Heart right ventricle (tissue), 16 donors: ENCODE data around the gene MOG. TPM values are rescaled to one million over a fixed set of nuclear protein-coding genes. Genes with fewer than 3 reads are reported as not detected.

Experiments
- ATAC-seq, 8 donors: fragments of 200-7000 bp; cut with Tn5 transposase; one replicate each; pipeline ENCODE4 v1.9.1; 2020; ENCODE audit warnings: mild to moderate bottlenecking in 8 of 8, moderate library complexity in 8 of 8, moderate number of reproducible peaks in 1 of 8
- DNase-seq, 2 donors: peaks; one replicate each; pipeline ENCODE4 v3.0.0-alpha.2; 2020
- H3K27ac ChIP-seq, 10 donors: fragments of 200-600 bp; sonication (generic) in 2 of 10; one replicate each; pipeline versions ENCODE4 v1.5.0 to v1.8.0; 2020 to 2022; ENCODE audit warnings: mild to moderate bottlenecking in 3 of 10
- H3K27me3 ChIP-seq, 7 donors: fragments of 200-600 bp; one replicate each; pipeline ENCODE4 v1.8.0; 2021 to 2022; ENCODE audit warnings: mild to moderate bottlenecking in 2 of 7
- H3K36me3 ChIP-seq, 9 donors: fragments of 200-600 bp; sonication (generic) in 1 of 9; one replicate each; pipeline versions ENCODE4 v1.5.0 to v1.8.0; 2020 to 2022; ENCODE audit warnings: mild to moderate bottlenecking in 2 of 9
- H3K4me1 ChIP-seq, 9 donors: fragments of 200-600 bp; sonication (generic) in 1 of 9; one replicate each; pipeline versions ENCODE4 v1.5.0 to v1.8.0; 2020 to 2022; ENCODE audit warnings: mild to moderate bottlenecking in 4 of 9
- H3K4me3 ChIP-seq, 10 donors: fragments of 200-600 bp; sonication (generic) in 2 of 10; one replicate each; pipeline versions ENCODE4 v1.5.0 to v1.8.0; 2020 to 2022; ENCODE audit warnings: mild to moderate bottlenecking in 7 of 10, moderate library complexity in 2 of 10
- H3K9me3 ChIP-seq, 11 donors: fragments of 200-600 bp in 10 of 11; sonication (generic) in 2 of 11; one replicate each; pipeline versions ENCODE4 v1.5.0 to v1.8.0; 2013 to 2022; ENCODE audit warnings: mild to moderate bottlenecking in 2 of 11, control low read depth in 1 of 11, moderate library complexity in 1 of 11
- CTCF ChIP-seq, 9 donors: fragments of 200-600 bp; sonication (generic) in 2 of 9; IDR thresholded peaks; one replicate each; pipeline versions ENCODE4 v1.5.0 to v1.8.0; 2021 to 2022; ENCODE audit warnings: antibody characterized with exemption in 9 of 9, mild to moderate bottlenecking in 5 of 9, moderate library complexity in 1 of 9
- WGBS, 2 donors: extraction: QIAGEN DNeasy Blood & Tissue Kit; methylation state at CpG; one replicate each; pipeline ENCODE4 v1.1.7; 2013; ENCODE audit warnings: inconsistent platforms in 1 of 2; 5-methylcytosine and 5-hydroxymethylcytosine counted together
- intact Hi-C, 10 donors: fragments of 100-400 bp; cut with DNase I; formaldehyde crosslinking; loops; one replicate each; pipeline versions ENCODE4 v1.11.1 to v1.14.2; 2022
- polyA plus RNA-seq, 2 donors: library from polyadenylated mRNA; stranded (reverse); fragments of 200-250 nt; gene quantifications; one replicate each; pipeline ENCODE4 v1.2.3, GENCODE V29; 2013
- total RNA-seq, 10 donors: library from RNA; stranded (reverse); fragmentation: NEBNext Ultra II Directional in 3 of 10; extraction: Animal tissue kit (Norgen Biotek cat#: 25700) in 3 of 10; gene quantifications; one replicate each; pipeline versions ENCODE4 v1.2.1 to v1.2.4, GENCODE V29; 2021 to 2023
- donor health status: Arrhythmogenic right ventricular cardiomyopathy.
- donor health status: ischemic (EF 13 %, LVEDD 7.1; RV severe dilation, severe dysfunction).
- donor health status: healthy with polysubstance abuse.
- donor health status: DM: no; HTN: yes; CAD: no.
- donor health status: DM: no; HTN: no; CAD: no.
- donor health status: ischemic (EF 25% LVEDD 6.9; RV normal size, moderate dysfunction).
- donor health status: ischemic (EF 25% LVEDD 5.7; RV mildly dilated, moderate dysfunction).
- donor health status: healthy.
- donor health status: DM: yes; HTN: yes; CAD: no.
- donor health status: Ischemic cardiomyopathy.
- donor health status: ischemic (EF 35%, LVEDD 5.7; RV mildly dilated, moderate dysfunction).
- donor health status: nonischemic (EF 11% LVEDD 7.7; RV severe dilation, severe dysfunction).
- donor health status: DM: yes; HTN: yes; CAD: no.
- donor health status: PGD.
- donor health status: ischemic (EF 29% LVEDD 5.4; RV normal size, mild dysfunction).
- donor health status: nonischemic (EF 23%, LVEDD 6.1; RV moderate dilation, normal function).

Gene MOG
- total and polyA plus RNA-seq, 12 donors: 0.19 to 13.6 (median 2.9) TPM

GRCh38 chr6:29641430-29642148 lies 15.3 kb upstream of the MOG start:
- WGBS, 2 donors: 55 to 58% methylated on average over 3 of the region's 3 CpGs
- no peak overlapping the region for H3K27ac ChIP-seq
- no peaks in the 10 kb centered on the region for H3K9me3 ChIP-seq
- intact Hi-C loops: no loop called here
- DNase-seq (no peak), ATAC-seq (peak in 1 of 8 donors; percentile 33)
- H3K36me3 ChIP-seq: no peaks in the 10 kb centered on the region
- no peaks in the 10 kb centered on the region for H3K27me3 ChIP-seq
- TF ChIP-seq CTCF (IDR thresholded peaks at IDR 0.05): no peak
- no peak overlapping the region for H3K4me3 ChIP-seq
- peaks cover 0 to 6% (median 0%) of the 10 kb centered on the region in 9 donors for H3K4me1 ChIP-seq

GRCh38 chr6:29647927-29648642 lies 8.8 kb upstream of the MOG start:
- Histone ChIP-seq H3K27me3 (no peaks in the 10 kb centered on the region), H3K9me3 (no peaks in the 10 kb centered on the region), H3K4me1 (peaks cover 2 to 16% (median 5%) of the 10 kb centered on the region in 9 donors), H3K36me3 (no peaks in the 10 kb centered on the region), H3K4me3 (no peak overlapping the region), H3K27ac (no peak overlapping the region)
- peak; percentile 10 to 64 (median 52) for TF ChIP-seq CTCF (IDR thresholded peaks at IDR 0.05)
- ATAC-seq (no peak), DNase-seq (no peak)
- 91 to 92% methylated on average over 23 of the region's 23 CpGs for WGBS, 2 donors
- intact Hi-C loops: loop anchor here in 2 of 10 donors (2.0 to 5.0 kb wide), 2 partner anchors 49 kb away; no protein-coding TSS in a partner anchor

- Histone ChIP-seq H3K36me3 (no peaks in the 10 kb centered on the region), H3K27me3 (peaks cover 0 to 3% (median 0%) of the 10 kb centered on the region in 7 donors), H3K4me1 (peaks cover 2 to 22% (median 10%) of the 10 kb centered on the region in 9 donors), H3K27ac (peak overlapping the region; percentile 78 to 98 (median 95)), H3K4me3 (peak overlapping the region; percentile 24 to 72 (median 57)), H3K9me3 (no peaks in the 10 kb centered on the region)
- DNase-seq (peak; percentile 96 to 98), ATAC-seq (peak; percentile 96 to 99 (median 98))
- intact Hi-C loops: loop anchor here in 5 of 10 donors (1.0 to 10.0 kb wide), 6 partner anchors 17 to 105 kb away; partner anchors contain the start of gene GABBR1 (in 1 of the 5)
- peak; percentile 86 to 97 (median 94) for TF ChIP-seq CTCF (IDR thresholded peaks at IDR 0.05)
- WGBS, 2 donors: 4 to 5% methylated on average over 33 of the region's 33 CpGs
Measured at GRCh38 chr6:29649701-29650673, 6.9 kb upstream of the MOG start.
